GM12872 (cell line): Measurements from ENCODE around the gene PPP1R36.

Experiments
- CTCF ChIP-seq: IDR thresholded peaks from 3 replicates; pipeline ENCODE4 v1.5.1; 2011; ENCODE audit warnings: low read depth, mild to moderate bottlenecking, low read length, moderate library complexity; ENCODE audit not compliant: insufficient read depth

The PPP1R36 gene

DNA sequence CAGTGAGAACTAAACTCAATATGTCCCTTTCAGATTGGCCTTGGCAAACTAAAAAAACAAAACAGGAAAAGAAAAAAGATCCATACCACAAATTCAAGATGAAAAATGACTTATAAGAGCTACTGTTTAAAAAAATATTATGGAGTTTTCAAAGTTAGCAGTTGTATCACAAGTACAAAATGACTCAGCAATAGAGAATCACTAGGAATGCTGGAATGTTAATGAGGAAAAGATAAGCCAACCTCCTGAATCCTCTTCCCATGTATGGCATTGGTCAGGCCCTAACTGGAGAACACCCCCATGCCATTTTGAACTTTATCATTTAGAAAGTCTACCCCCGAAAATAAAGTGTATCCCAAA, 62.2 kb downstream of the PPP1R36 start:
- no peak for TF ChIP-seq CTCF

- no peak for TF ChIP-seq CTCF
These were observed 63.4 kb downstream of the PPP1R36 start for GRCh38 chr14:64612971-64613666.

- no peak for TF ChIP-seq CTCF
These were observed 64.4 kb downstream of the PPP1R36 start for GRCh38 chr14:64614166-64614565.

- no peak for TF ChIP-seq CTCF
These were observed 65.1 kb downstream of the PPP1R36 start for GRCh38 chr14:64614805-64615391.

GRCh38 chr14:64620910-64621309, 71.1 kb downstream of the PPP1R36 start:
- no peak for TF ChIP-seq CTCF

DNA sequence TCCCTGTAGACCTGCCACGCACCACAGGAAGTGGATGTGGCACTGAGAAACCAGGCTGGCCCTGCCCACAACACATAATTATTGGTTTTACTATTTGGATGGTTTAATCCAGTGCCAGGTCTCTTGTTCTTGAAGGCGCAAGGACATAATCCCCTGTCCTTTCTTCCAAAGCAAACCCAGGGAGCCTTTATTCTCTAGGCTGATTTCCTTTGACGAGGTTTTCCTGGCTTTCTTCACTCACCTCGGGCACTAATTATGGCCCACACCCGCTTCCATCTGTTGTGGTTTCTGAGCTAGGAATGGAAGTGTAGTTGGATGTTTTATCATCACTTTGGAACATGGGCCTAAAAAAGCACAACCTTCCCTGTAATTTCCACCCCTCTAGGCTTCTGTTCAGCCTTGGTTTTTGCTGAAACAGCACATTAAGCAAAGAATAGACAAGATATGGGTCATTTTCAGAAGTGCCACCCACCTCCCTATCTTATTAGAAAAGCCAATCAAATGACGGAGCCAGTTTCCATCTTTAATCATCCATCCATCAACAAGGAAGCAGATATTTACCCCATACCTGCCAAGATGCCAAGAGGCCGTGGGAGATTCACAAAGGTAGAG, 73.9 kb downstream of the PPP1R36 start:
- no peak for TF ChIP-seq CTCF

- no peak for TF ChIP-seq CTCF
These were observed 75.8 kb downstream of the PPP1R36 start for GRCh38 chr14:64625386-64626232.
